NCI-H1105 treated with DMSO at 0.1 percent for 48 hours (cell line): Measurements from ENCODE around the gene DNAAF9.

Source experiments
- DNase-seq: peaks from one replicate; lab custom pipeline; 2025; lab: John Stamatoyannopoulos, UW

The DNAAF9 gene

DNA sequence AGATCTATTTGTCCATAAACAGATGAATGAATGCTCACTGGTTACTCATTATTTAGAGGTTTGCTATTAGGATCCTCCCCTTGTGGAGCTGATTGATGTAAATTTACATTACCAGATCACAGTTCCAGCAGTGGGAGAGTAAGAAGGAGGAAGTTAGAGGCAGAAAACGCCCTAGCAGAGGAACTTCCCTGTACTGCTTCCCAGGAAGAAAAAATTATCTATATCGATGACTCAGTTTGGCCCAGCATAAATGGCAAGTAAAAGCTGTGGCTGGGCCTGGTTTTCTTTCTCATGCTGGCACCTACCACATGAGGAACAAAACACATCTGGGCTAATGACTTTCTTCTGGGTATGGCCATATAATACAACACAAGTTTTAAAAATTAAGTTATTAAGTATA is 35.7 kb downstream of the DNAAF9 start:
- no peak for DNase-seq

DNA sequence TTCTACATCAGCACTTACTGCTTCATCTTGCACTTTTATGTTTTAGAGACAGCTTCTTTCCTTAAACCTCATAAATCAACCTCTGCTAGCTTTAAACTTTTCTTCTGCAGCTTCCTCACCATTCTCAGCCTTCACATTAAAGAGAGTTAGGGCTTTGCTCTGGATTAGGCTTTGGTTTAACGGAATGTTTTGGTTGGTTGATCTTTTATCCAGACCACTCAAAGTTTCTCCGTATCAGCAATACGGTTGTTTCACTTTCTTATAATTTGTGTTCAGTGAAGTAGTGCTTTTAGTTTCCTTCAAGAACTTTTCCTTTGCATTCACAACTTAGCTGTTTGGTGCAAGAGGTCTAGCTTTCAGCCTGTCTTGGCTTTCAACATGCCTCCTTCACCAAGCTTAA is 40.4 kb downstream of the DNAAF9 start:
- DNase-seq: no peak

DNA sequence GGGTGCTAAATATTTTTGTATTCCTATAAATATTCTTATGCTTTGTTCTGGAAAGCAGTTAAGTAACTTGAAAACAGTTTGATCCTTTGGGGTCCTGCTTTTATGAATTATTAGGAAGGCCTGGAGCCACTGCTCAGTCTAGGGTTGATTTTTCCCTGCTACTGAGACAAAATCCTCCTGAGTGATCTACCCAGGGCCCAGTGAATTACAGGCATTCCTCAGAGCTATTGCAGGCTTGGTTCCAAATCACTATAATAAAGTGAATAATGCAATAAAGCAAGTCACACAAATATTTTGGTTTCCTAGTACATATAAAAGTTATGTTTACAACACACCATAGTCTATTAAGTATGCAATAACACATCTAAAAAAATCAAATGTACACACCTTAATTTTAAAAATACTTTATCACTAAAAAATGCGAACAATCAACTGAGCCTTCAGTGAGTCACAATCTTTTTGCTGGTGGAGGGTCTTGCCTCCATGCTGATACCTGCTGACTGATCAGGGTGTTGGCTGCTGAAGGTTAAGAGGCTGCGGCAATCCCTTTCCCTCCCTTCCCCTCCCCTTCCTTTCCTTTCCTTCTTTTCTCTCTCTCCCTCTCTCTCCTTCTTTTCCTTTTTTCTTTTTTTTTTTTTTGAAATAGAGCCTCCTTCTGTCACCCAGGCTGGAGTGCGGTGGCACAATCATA is 43.0 kb downstream of the DNAAF9 start:
- DNase-seq: no peak

DNA sequence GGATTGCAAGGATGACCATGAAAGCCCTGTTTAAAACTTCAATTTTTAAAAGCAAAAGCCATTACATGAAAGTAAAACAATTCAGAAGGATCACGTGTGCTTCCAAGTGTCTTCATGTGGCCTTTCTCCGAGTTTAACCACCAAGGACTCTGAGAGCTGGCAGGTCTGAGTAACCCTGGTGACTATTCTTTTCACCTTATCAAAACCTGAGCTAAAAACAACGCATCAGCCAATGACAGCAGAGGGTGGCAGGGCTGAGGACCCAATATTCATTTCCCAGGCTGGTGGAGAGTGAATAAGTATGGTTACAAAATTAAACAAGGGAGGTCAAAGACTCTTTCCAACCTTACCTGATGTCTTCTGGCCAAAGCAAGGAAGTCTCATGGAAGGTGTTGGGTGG is 46.7 kb downstream of the DNAAF9 start:
- no peak for DNase-seq

DNA sequence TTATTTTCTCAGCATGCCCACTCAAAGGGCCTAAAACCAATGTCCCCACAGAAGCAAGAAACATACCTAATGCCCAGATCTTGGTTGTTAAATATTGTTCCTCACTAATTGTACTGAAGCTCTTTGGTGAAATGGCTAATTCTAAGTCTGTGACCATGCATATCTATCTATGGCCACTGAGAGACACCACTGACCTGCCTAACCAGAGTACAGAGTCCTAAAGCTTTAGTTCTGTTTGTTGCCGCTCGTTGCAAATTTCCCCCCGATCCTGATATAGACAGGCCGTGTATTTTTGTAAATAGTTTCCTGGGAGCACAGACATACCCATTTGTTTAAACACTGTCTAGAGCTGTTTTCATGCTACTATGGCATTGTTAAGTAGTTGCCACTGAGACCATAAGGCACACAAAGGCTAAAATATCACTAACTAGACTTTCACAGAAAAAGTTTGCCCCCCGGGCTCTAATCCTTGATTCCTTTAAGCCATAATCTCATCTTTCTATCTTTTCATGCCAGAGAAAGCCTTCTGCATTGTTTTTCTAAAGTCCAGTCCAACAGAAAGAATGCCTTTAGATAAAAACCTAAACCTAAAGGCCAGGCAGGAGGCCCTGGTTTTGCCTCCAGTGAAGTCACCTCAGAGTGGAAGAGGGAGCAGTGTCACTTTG is 48.7 kb downstream of the DNAAF9 start:
- no peak for DNase-seq
